Endodermal cell (in vitro differentiated cells): Measurements from ENCODE around the gene LYRM4. TPM values are rescaled to one million over a fixed set of nuclear protein-coding genes. Genes with fewer than 3 reads are reported as not detected.

Experiments used
- DNase-seq: peaks from one replicate; pipeline ENCODE4 v3.0.0-alpha.2; 2017
- H3K27ac ChIP-seq: 2 replicates; pipeline ENCODE4 v1.5.1; 2013; ENCODE audit warnings: mild to moderate bottlenecking, low read depth, low read length, moderate library complexity
- H3K27me3 ChIP-seq: 2 replicates; pipeline ENCODE4 v1.6.1; 2013; ENCODE audit warnings: mild to moderate bottlenecking, low read length, moderate library complexity; ENCODE audit not compliant: insufficient read depth, control insufficient read depth, poor library complexity, severe bottlenecking
- H3K36me3 ChIP-seq: 2 replicates; pipeline ENCODE4 v1.7.0; 2013; ENCODE audit warnings: mild to moderate bottlenecking, low read length, moderate library complexity; ENCODE audit not compliant: control insufficient read depth, insufficient read depth
- H3K4me1 ChIP-seq: one replicate; pipeline ENCODE4 v1.7.0; 2013; ENCODE audit warnings: low read length; ENCODE audit not compliant: control insufficient read depth, insufficient read depth
- H3K4me3 ChIP-seq: 2 replicates; pipeline ENCODE4 v1.5.1; 2013; ENCODE audit warnings: mild to moderate bottlenecking, low read length, moderate library complexity
- H3K9ac ChIP-seq: 2 replicates; pipeline ENCODE4 v1.6.1; 2013; ENCODE audit warnings: mild to moderate bottlenecking, low read length, moderate library complexity; ENCODE audit not compliant: poor library complexity, severe bottlenecking; ENCODE audit errors: extremely low read depth
- H3K9me3 ChIP-seq: 2 replicates; pipeline ENCODE4 v1.6.1; 2013; ENCODE audit warnings: mild to moderate bottlenecking, low read length, moderate library complexity; ENCODE audit not compliant: control insufficient read depth
- H3K27ac Mint-ChIP-seq: 2 replicates; pipeline ENCODE4 v1.8.0; 2020; ENCODE audit warnings: mixed read lengths
- H3K27me3 Mint-ChIP-seq: 2 replicates; pipeline ENCODE4 v1.8.0; 2021; ENCODE audit warnings: mild to moderate bottlenecking, mixed read lengths; ENCODE audit not compliant: insufficient read depth
- H3K36me3 Mint-ChIP-seq: 2 replicates; pipeline ENCODE4 v1.8.0; 2020; ENCODE audit warnings: low read depth, mixed read lengths
- H3K4me1 Mint-ChIP-seq: 2 replicates; pipeline ENCODE4 v1.8.0; 2020; ENCODE audit warnings: mixed read lengths
- H3K4me3 Mint-ChIP-seq: 2 replicates; pipeline ENCODE4 v1.8.0; 2020; ENCODE audit warnings: mild to moderate bottlenecking, moderate library complexity, mixed read lengths
- H3K9me3 Mint-ChIP-seq: 2 replicates; pipeline ENCODE4 v1.8.0; 2020; ENCODE audit warnings: mild to moderate bottlenecking, mixed read lengths
- WGBS, 2 experiments: methylation state at CpG; one replicate each; pipeline versions ENCODE4 v1.1.5 to v1.1.7; 2013; ENCODE audit warnings: missing lambda C conversion rate in 2 of 2, mixed read lengths in 1 of 2; ENCODE audit not compliant: insufficient coverage in 1 of 2, insufficient read length in 1 of 2; 5-methylcytosine and 5-hydroxymethylcytosine counted together
- total RNA-seq, 2 donors: library from RNA; stranded (reverse); fragmentation: NEBNext Ultra II Directional in 1 of 2; extraction: Animal tissue kit (Norgen Biotek cat#: 25700) in 1 of 2; gene quantifications; 2 replicates in 1 of 2; 3 replicates in 1 of 2; pipeline ENCODE4 v1.2.1, GENCODE V29; 2021
- TF ChIP-seq, protein P1 (sequence below): fragments of 200-600 bp; sonication (generic); conservative IDR thresholded peaks from 2 replicates; pipeline ENCODE4 v1.5.0; 2021; ENCODE audit warnings: antibody characterized with exemption, mild to moderate bottlenecking

Gene LYRM4
- total RNA-seq, 2 donors from 2014 or later = 32.1 to 44.3 TPM

DNA sequence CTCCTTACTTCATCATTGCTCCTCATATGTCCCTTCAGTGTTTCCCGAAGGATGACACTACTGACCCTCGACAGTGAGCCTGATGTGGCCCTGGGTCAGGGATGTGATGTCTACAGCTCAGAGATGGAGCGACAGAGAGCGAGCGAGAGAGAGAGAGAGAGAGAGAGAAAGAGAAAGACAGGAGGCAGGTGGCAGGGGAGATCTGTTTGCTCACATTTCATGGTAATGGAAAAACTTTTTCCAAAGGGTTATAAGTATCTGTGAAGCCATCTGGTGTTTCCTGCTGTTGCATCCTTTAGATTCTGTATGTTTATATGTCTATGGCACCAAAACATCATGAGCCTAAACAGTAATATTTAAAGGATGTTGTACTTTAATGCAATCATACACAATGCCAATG lies 98.4 kb downstream of the LYRM4 start:
- Histone ChIP-seq H3K36me3 (no peaks in the 10 kb centered on the region), H3K9ac (no peak overlapping the region), H3K9me3 (no peaks in the 10 kb centered on the region), H3K27me3 (no peaks in the 10 kb centered on the region), H3K4me1 (no peaks in the 10 kb centered on the region), H3K4me3 (no peak overlapping the region), H3K27ac (no peak overlapping the region)
- no peak overlapping the region for H3K4me3 Mint-ChIP-seq
- WGBS, 2 experiments = 94% methylated on average over 5 of the region's 5 CpGs; no CpG with 5 or more reads in 1 of the 2 experiments
- TF ChIP-seq, protein P1, sequence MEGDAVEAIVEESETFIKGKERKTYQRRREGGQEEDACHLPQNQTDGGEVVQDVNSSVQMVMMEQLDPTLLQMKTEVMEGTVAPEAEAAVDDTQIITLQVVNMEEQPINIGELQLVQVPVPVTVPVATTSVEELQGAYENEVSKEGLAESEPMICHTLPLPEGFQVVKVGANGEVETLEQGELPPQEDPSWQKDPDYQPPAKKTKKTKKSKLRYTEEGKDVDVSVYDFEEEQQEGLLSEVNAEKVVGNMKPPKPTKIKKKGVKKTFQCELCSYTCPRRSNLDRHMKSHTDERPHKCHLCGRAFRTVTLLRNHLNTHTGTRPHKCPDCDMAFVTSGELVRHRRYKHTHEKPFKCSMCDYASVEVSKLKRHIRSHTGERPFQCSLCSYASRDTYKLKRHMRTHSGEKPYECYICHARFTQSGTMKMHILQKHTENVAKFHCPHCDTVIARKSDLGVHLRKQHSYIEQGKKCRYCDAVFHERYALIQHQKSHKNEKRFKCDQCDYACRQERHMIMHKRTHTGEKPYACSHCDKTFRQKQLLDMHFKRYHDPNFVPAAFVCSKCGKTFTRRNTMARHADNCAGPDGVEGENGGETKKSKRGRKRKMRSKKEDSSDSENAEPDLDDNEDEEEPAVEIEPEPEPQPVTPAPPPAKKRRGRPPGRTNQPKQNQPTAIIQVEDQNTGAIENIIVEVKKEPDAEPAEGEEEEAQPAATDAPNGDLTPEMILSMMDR = no peak
- H3K27me3 Mint-ChIP-seq = no peaks in the 10 kb centered on the region
- H3K9me3 Mint-ChIP-seq = no peaks in the 10 kb centered on the region
- H3K27ac Mint-ChIP-seq = no peak overlapping the region
- no peaks in the 10 kb centered on the region for H3K36me3 Mint-ChIP-seq
- peaks cover 11% of the 10 kb centered on the region for H3K4me1 Mint-ChIP-seq
- no peak for DNase-seq

DNA sequence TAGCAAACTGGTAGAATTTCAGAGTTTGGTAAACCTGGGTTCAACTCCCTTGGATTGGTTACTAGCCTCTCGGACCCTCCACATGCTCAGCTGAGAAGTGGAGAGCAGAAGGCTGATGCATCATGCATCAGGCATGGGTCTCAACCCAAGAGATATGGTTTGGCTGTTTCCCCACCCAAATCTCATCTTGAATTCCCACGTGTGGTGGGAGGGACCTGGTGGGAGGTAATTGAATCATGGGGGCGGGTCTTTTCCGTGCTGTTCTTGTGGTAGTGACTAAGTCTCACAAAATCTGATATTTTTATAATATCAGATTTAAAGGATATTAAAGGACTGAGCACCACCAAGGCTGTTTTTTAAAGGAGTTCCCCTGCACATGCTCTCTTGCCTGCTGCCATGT lies 100.5 kb downstream of the LYRM4 start:
- DNase-seq = no peak
- H3K4me3 ChIP-seq = no peak overlapping the region
- no peaks in the 10 kb centered on the region for H3K36me3 ChIP-seq
- WGBS, 2 experiments = 93 to 100% methylated on average over 1 to 2 of the region's 4 CpGs
- Mint-ChIP-seq H3K27me3 (no peaks in the 10 kb centered on the region), H3K27ac (no peak overlapping the region), H3K36me3 (no peaks in the 10 kb centered on the region), H3K4me1 (peaks cover 8% of the 10 kb centered on the region), H3K9me3 (no peaks in the 10 kb centered on the region), H3K4me3 (no peak overlapping the region)
- TF ChIP-seq, protein P1 = no peak
- no peak overlapping the region for H3K9ac ChIP-seq
- H3K9me3 ChIP-seq = no peaks in the 10 kb centered on the region
- no peaks in the 10 kb centered on the region for H3K4me1 ChIP-seq
- H3K27me3 ChIP-seq = no peaks in the 10 kb centered on the region
- H3K27ac ChIP-seq = no peak overlapping the region

DNA sequence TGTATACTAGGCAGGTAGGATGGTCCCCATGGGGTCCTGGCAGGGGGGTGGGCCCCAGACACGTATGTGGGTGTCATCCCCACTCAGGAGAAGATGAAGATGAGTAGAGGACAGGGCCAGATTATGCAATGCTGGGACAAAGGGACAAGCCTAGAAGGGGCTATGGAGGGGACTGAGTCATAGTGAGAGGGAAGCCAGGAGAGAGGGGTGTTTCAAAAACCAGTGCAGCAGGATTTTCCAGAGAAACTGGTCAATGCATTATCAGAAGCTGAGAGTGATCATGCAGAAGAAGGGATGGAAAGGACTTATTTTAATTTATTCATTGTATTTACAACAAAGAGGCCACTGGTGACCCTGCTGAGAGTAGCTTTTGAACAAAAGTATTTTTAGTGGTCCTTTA lies 101.6 kb downstream of the LYRM4 start:
- Mint-ChIP-seq H3K9me3 (no peaks in the 10 kb centered on the region), H3K4me3 (no peak overlapping the region), H3K27me3 (no peaks in the 10 kb centered on the region), H3K36me3 (no peaks in the 10 kb centered on the region), H3K4me1 (peaks cover 8% of the 10 kb centered on the region), H3K27ac (no peak overlapping the region)
- 76% methylated on average over 1 of the region's 1 CpG; no CpG with 5 or more reads in 1 of the 2 experiments for WGBS, 2 experiments
- Histone ChIP-seq H3K9me3 (no peaks in the 10 kb centered on the region), H3K9ac (no peak overlapping the region), H3K4me3 (no peak overlapping the region), H3K27me3 (no peaks in the 10 kb centered on the region), H3K27ac (no peak overlapping the region), H3K36me3 (no peaks in the 10 kb centered on the region), H3K4me1 (no peaks in the 10 kb centered on the region)
- DNase-seq = no peak
- TF ChIP-seq, protein P1 = no peak
